GM21576 (cell line): ENCODE data around the gene ZNHIT1.

ENCODE experiments used
- ATAC-seq: cut with Tn5 transposase; IDR thresholded peaks from one replicate; pipeline ENCODE4 v1.9.1; 2021; ENCODE audit warnings: mild to moderate bottlenecking, moderate library complexity; ENCODE audit not compliant: unreplicated experiment

Gene ZNHIT1

DNA sequence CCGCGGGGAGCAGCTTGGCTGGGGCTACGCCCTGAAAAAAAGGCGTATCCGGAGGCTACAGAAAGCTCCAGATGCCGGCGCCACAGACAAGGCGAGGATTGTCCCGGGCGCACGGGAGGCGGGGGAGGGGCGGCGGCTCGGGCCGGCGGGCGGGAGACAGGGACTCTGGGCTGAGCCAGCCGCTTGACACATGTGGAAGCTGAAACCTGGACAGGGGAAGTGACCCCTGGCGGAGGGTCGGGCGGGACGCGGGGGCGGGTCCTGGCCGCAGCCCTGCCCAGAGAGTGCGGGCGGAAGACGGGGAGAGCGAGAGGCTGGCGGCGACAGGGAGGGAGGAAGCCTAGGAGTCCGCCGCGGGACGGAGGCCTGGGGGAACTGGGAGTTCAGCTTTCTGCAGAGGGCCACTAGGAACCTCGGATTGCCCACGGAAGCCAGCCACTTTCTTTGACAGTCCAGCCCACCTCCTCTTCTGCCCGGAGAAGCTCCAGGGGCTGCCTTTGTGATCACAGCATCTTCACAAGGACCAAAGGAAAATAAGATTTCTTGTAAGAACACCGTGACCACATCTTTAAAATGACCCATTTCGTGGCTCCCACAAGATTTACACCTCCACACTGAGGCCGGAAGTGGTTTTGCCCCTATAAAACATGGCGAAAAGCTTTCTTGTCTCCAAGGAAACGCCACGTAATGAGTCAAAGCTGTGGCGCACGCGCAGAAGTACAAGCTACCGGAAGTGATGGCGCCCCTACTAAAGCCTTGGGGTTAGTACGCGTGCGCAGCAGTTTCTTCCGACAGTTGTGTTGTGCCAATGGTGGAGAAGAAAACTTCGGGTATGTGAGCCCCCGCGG lies at the start of gene ZNHIT1, which contains the start of gene PLOD3:
ZNHIT1 (plus strand) TSS at position 778 of the 848 bp plus-strand sequence; CDS start at position 809, 31 bp downstream.
PLOD3 (minus strand) TSS at position 194 of the 848 bp plus-strand sequence. CDS start 307 bp downstream, outside the sequence.
- ATAC-seq: peak; percentile 58

- no peak for ATAC-seq
These were observed 49.4 kb upstream of the ZNHIT1 start for GRCh38 chr7:101168412-101169049.

DNA sequence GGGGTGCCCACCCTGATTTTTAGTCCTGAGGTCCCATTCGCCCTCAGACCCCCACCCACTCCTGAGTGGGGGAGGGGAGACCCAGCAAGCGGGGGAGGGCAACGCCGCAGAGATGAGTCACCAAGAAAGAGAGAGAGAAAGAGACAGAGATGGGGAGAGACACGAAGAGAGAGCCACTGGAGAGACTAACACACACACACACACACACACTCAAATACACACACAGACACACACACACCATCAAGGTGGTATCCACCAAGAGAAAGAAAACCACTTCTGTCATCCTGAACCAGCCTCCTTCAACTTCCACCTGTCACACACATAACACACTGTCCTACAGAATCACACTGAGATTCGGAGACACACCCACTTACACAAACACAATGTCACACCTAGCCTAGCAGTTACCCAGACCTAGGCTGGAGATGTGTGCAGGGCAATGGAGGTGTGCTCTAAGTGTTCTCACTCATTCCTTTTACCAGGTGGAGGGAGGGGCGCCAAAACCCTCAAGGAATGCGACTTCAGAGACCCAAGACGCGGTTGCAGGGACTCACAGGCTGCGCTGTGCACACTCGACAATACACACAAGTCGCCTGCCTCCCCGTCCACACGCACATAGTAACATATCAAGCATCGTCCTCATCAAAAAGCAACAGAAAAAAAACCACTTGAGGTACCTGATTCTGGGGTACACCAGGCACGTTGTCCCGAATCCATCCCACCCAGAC lies 48.7 kb upstream of the ZNHIT1 start:
- ATAC-seq: no peak

DNA sequence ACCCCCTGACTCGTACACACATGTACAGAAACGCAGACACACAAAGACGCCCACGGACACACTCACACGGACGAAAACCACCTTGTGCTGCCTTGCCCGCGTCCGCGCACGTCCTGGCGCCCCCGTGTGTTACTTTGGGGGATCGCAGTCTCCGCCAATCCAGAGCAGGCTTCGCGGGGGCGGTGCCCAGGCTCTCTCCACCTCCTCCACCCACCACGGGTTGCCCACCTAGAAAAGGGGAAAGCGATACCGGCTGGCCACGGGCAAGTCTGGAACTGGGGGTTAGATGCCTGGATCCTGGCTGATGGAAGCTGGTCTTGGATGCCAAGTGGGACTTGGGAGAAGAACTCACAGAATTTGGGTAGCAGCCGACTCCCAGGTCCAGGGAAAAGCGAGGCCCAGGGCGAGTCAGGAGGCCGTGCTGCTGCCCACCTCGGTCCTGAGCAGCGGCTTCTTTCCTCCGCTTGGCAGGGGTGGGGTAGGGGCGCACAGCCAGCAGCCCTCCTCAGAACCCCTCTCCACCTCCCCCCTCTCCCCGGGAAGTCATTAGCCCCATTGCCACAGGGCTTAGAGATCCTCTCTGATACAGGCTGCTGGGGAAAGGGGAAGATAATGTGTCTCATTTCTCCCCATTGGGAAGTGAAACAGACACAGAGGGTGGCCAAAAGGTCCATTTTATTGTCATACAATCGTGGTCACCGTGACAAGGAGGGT lies 48.0 kb upstream of the ZNHIT1 start:
- ATAC-seq: no peak

DNA sequence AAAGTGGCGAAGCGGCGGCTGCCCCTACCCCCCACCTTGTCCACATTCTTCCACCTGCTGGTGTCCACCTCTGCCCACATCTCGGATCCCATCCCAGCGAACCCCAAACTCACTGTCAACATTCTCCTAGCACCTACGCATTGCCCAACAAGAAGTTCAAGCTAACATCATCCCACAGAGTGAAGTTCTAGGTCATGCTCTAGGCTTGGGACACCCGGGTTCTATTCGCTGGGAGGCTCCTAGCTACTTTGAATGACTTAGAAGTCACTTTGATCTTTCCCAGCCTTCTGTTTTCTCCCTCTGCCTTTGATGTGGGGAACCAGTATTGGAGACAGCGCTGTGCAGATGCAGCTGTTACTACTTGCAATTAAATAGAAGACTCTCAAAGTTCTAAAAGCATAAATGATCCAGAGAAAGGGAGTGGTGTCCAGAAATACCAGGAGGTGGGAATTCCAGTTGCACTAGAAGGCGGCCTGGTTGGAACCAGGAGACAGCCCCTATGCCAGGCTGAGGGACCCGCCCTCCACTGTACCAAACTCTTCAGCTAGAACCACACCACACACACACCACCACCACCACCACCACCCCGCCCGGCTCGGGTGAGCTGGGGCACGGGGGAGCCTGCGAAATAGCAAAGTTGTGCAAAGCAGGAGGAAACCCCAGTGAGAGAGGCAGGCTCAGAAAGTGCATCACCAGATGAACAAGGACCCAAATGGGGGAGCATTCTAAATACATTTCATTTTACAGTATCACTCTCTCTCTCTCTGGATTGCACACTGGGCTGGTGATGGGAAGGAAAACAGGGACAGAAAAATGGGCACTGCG lies 47.1 kb upstream of the ZNHIT1 start:
- no peak for ATAC-seq

DNA sequence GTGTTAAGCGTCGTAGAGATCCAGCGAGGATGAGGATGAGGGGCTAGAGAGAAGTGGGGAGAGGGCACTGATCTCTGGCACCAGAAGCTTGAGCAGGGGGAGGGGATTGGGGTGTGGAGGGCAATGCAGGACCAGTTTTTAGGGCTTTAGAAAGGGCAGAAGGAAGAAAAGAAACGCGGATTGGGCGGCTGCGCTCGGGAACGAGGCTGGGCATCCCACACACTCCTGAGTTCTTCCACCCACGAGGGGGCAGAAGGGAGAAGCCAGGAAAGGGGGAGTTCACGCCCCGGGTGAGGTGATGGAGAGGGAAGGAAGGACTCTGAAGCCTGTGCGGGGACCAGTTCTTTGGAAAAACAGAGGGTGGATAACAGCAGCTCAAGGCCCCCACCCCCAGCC lies 46.5 kb upstream of the ZNHIT1 start:
- ATAC-seq: no peak

- no peak for ATAC-seq
These were observed 45.7 kb upstream of the ZNHIT1 start for GRCh38 chr7:101172005-101172853.

GRCh38 chr7:101172854-101173751 lies 44.9 kb upstream of the ZNHIT1 start:
- ATAC-seq: no peak

- ATAC-seq: no peak
These were observed 44.2 kb upstream of the ZNHIT1 start for GRCh38 chr7:101173752-101174244.

DNA sequence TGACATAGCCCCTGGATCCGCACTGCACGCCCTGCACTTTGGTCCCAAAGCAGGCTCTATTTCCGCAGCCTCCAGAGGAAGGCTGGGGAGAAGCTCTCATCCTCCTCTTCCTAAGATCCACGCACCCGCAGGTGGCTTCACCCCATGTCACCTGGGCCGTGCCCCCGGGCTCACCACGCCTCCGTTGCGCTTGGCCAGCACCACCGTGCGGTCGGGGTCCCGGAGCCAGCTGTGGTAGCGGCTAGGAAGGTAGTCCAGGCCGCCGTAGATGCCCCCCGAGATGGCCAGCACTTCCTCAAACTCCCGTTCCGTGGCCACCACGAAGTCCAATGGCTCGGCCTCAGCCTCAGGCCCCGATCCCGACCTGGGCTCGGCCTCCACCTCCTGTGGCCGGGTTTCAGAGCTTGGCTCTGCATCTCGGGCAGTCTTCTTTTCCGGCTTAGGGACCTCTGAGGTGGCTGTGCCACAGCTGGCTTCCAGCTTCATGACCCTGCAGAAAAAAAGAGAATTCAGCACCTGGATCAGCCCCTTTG lies 43.6 kb upstream of the ZNHIT1 start:
- ATAC-seq: no peak

DNA sequence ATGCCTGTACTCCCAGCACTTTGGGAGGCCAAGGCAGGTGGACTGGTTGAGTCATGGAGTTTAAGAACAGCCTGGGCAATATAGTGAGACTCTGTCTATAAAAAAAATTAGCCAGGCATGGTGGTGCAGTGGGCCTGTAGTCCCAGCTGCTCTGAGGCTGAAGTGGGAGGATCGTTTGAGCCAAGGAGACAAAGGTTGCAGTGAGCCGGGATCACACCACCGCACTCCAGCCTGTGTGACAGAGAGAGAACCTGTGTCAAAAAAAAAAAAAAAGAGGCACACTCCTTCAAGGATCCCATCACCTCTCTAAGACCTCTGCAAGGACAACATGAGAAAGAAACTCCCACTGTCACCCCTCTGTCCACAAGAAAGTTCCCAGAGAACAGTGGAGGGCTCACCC lies 42.3 kb upstream of the ZNHIT1 start:
- no peak for ATAC-seq

GRCh38 chr7:101177644-101178043 lies 40.3 kb upstream of the ZNHIT1 start:
- no peak for ATAC-seq

DNA sequence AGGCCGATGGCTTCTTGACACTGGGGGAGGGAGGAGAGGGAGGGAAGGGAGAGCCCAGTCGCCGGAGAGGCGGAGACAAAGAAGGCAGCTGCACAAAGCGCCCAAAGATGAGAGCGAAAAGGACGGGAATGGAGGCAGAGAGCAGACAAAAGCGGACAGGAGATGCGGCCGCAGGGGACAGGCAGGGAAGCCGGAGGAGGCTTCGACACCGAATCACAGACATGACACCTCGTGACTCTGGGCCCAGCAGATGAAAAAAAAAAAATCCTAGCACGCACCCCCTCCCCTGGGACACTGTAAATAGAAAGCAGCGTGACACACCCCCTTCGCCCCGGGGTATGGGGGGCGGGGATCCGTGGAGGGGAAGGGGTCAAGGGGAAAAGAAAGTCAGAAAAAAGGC lies 38.8 kb upstream of the ZNHIT1 start:
- no peak for ATAC-seq

DNA sequence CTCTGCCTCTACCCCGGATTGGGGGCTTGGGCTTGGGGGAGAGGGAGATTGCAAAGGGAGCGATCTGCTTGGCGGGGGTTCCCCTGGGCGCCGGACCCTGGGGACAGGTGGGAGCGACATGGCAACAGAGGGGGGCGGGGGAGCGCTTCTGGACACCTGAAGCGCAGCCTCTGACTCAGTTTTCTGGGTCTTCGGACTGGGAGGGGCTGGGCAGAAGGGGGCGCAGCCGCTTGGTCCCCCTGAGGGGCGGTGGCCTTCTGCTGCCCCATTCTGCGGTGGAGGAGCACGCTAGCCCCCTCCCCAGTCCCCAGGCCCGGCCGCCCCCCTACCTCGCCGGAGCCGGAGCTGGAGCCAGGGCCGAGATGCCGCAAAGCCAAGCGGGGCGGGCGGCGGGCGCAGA lies 38.3 kb upstream of the ZNHIT1 start:
- no peak for ATAC-seq

- ATAC-seq: no peak
These were observed 37.7 kb upstream of the ZNHIT1 start, which contains the start of gene NAT16 for GRCh38 chr7:101180130-101180755. TSS of gene NAT16 (minus strand) at chr7:101180293. CDS start at chr7:101174807, 5,486 bp downstream.

GRCh38 chr7:101185258-101185839 lies 32.6 kb upstream of the ZNHIT1 start:
- no peak for ATAC-seq

DNA sequence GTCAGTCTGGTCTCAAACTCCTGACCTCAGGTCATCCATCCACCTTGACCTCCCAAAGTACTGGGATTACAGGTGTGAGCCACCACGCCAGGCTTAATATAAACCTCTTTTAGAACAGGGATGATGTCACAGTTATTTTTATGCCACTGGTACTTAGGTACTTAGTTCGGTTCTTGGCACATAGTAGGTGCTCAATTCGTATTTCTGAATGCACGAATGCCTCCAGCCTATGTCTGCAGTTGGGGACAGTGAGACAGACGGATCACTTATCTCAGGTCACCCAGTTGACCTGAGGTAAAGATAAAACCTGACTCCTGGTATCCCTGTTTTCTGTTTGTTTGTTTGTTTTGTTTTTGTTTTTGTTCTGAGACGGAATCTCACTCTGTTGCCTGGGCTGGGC lies 31.8 kb upstream of the ZNHIT1 start:
- ATAC-seq: no peak
